H1 (cell line): ENCODE results near the gene RPS15. TPM values are rescaled to one million over a fixed set of nuclear protein-coding genes. Genes with fewer than 3 reads are reported as not detected.

Experiments used
- EP300 ChIP-seq, 2 experiments: IDR thresholded peaks; 1 replicate in 1 of 2; 2 replicates in 1 of 2; pipeline ENCODE4 v1.6.1; 2011 to 2012; ENCODE audit warnings: low read depth in 2 of 2, low read length in 2 of 2, mild to moderate bottlenecking in 2 of 2, borderline replicate concordance in 1 of 2, inconsistent platforms in 1 of 2, moderate library complexity in 1 of 2
- SP2 ChIP-seq: IDR thresholded peaks from 2 replicates; pipeline ENCODE4 v1.6.1; 2012; ENCODE audit warnings: mild to moderate bottlenecking, low read length, inconsistent platforms
- polyA plus RNA-seq, 7 experiments: library from polyadenylated mRNA; depleted of rRNA in 3 of 7; stranded (reverse) in 5 of 7; unstranded in 2 of 7; fragments of >200 nt in 5 of 7; fragments of 200-250 nt in 2 of 7; gene quantifications; 1 replicate in 5 of 7; 2 replicates in 1 of 7; 4 replicates in 1 of 7; pipeline versions ENCODE4 v1.2.1 to v1.2.3, GENCODE V29; 2011 to 2013; ENCODE audit warnings: missing spikeins in 2 of 7, mixed read lengths in 2 of 7
- total RNA-seq: library from RNA; stranded (reverse); fragmentation: NEBNext Ultra II Directional; extraction: Animal tissue kit (Norgen Biotek cat#: 25700); gene quantifications from 2 replicates; pipeline ENCODE4 v1.2.1, GENCODE V29; 2021
- TF ChIP-seq, protein P1 (sequence below): IDR thresholded peaks from 2 replicates; pipeline ENCODE4 v1.6.1; 2012; ENCODE audit warnings: low read length, inconsistent platforms

The RPS15 gene
- total and polyA plus RNA-seq, 2 of the 8 experiments (the other 6 are each of a cell fraction or from before 2014, with no cell fraction given), result 1,562 to 3,890 TPM

GRCh38 chr19:1471515-1472160 is 33.4 kb downstream of the RPS15 start (continued):
- TF ChIP-seq, protein P1, sequence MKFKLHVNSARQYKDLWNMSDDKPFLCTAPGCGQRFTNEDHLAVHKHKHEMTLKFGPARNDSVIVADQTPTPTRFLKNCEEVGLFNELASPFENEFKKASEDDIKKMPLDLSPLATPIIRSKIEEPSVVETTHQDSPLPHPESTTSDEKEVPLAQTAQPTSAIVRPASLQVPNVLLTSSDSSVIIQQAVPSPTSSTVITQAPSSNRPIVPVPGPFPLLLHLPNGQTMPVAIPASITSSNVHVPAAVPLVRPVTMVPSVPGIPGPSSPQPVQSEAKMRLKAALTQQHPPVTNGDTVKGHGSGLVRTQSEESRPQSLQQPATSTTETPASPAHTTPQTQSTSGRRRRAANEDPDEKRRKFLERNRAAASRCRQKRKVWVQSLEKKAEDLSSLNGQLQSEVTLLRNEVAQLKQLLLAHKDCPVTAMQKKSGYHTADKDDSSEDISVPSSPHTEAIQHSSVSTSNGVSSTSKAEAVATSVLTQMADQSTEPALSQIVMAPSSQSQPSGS, result no peak
- TF ChIP-seq SP2 (no peak), EP300 (IDR thresholded peaks at IDR 0.05; ENCODE audit: borderline replicate concordance in 1 of 2, low read depth in 2 of 2, low read length in 2 of 2) (no peak)
- TF ChIP-seq, all 59 proteins: peak for 2
